ENCODE results near the gene GRM7. TPM values are rescaled to one million over a fixed set of nuclear protein-coding genes. Genes with fewer than 3 reads are reported as not detected.

GRM7 gene
- total and polyA plus RNA-seq, 2 donors (not counting 1 experiment from before 2014, with no cell fraction given): not detected

GRCh38 chr3:7292362-7292761 lies 431.4 kb downstream of the GRM7 start:
- DNase-seq (ENCODE audit: low read depth in 2 of 2): peak in 1 of 2 donors; percentile 23
- no peaks in the 10 kb centered on the region for H3K4me1 ChIP-seq (ENCODE audit: control insufficient read depth, extremely low read depth, insufficient read depth, low read length)
- no peaks in the 10 kb centered on the region for H3K79me2 ChIP-seq (ENCODE audit: control insufficient read depth, insufficient read depth, low read length)
- no peaks in the 10 kb centered on the region for H3K27me3 ChIP-seq (ENCODE audit: control insufficient read depth, insufficient read depth, low read length)
- no peak overlapping the region for H3K27ac ChIP-seq (ENCODE audit: insufficient read depth, low read length)
- TF ChIP-seq, protein P1, sequence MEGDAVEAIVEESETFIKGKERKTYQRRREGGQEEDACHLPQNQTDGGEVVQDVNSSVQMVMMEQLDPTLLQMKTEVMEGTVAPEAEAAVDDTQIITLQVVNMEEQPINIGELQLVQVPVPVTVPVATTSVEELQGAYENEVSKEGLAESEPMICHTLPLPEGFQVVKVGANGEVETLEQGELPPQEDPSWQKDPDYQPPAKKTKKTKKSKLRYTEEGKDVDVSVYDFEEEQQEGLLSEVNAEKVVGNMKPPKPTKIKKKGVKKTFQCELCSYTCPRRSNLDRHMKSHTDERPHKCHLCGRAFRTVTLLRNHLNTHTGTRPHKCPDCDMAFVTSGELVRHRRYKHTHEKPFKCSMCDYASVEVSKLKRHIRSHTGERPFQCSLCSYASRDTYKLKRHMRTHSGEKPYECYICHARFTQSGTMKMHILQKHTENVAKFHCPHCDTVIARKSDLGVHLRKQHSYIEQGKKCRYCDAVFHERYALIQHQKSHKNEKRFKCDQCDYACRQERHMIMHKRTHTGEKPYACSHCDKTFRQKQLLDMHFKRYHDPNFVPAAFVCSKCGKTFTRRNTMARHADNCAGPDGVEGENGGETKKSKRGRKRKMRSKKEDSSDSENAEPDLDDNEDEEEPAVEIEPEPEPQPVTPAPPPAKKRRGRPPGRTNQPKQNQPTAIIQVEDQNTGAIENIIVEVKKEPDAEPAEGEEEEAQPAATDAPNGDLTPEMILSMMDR (conservative IDR thresholded peaks at IDR 0.05 in 1 of 2, IDR thresholded peaks at IDR 0.05 in 1 of 2; ENCODE audit: low read depth in 1 of 2, low read length in 2 of 2): no peak
- no peak for TF ChIP-seq EZH2 (IDR thresholded peaks at IDR 0.05; ENCODE audit: low read length, missing control alignments)
- H3K9ac ChIP-seq (ENCODE audit: insufficient read depth, low read length): no peak overlapping the region
- H3K36me3 ChIP-seq (ENCODE audit: control insufficient read depth, insufficient read depth, low read length): no peaks in the 10 kb centered on the region
- H2AFZ ChIP-seq (ENCODE audit: low read length): no peak overlapping the region
- no peak overlapping the region for H3K4me3 ChIP-seq (replicated peaks in 1 of 4; ENCODE audit: control extremely low read depth in 1 of 4, insufficient read depth in 1 of 4, low read depth in 3 of 4, low read length in 4 of 4)
- no peaks in the 10 kb centered on the region for H3K9me3 ChIP-seq (ENCODE audit: control insufficient read depth, insufficient read depth, low read depth, low read length)
- no peaks in the 10 kb centered on the region for H4K20me1 ChIP-seq (ENCODE audit: control insufficient read depth, extremely low read depth, insufficient read depth, low read length)
- no peak overlapping the region for H3K4me2 ChIP-seq (ENCODE audit: extremely low read depth, insufficient read depth, low read length)

GRCh38 chr3:7293286-7293685 lies 432.4 kb downstream of the GRM7 start:
- no peak overlapping the region for H3K4me3 ChIP-seq (replicated peaks in 1 of 4; ENCODE audit: control extremely low read depth in 1 of 4, insufficient read depth in 1 of 4, low read depth in 3 of 4, low read length in 4 of 4)
- no peak for DNase-seq (ENCODE audit: low read depth in 2 of 2)
- no peak overlapping the region for H3K9ac ChIP-seq (ENCODE audit: insufficient read depth, low read length)
- TF ChIP-seq, protein P1 (conservative IDR thresholded peaks at IDR 0.05 in 1 of 2, IDR thresholded peaks at IDR 0.05 in 1 of 2; ENCODE audit: low read depth in 1 of 2, low read length in 2 of 2): no peak
- TF ChIP-seq EZH2 (IDR thresholded peaks at IDR 0.05; ENCODE audit: low read length, missing control alignments): no peak
- H3K4me2 ChIP-seq (ENCODE audit: extremely low read depth, insufficient read depth, low read length): no peak overlapping the region
- H3K36me3 ChIP-seq (ENCODE audit: control insufficient read depth, insufficient read depth, low read length): no peaks in the 10 kb centered on the region
- no peak overlapping the region for H3K27ac ChIP-seq (ENCODE audit: insufficient read depth, low read length)
- no peak overlapping the region for H2AFZ ChIP-seq (ENCODE audit: low read length)
- H4K20me1 ChIP-seq (ENCODE audit: control insufficient read depth, extremely low read depth, insufficient read depth, low read length): no peaks in the 10 kb centered on the region
- no peaks in the 10 kb centered on the region for H3K9me3 ChIP-seq (ENCODE audit: control insufficient read depth, insufficient read depth, low read depth, low read length)
- no peaks in the 10 kb centered on the region for H3K79me2 ChIP-seq (ENCODE audit: control insufficient read depth, insufficient read depth, low read length)
- H3K4me1 ChIP-seq (ENCODE audit: control insufficient read depth, extremely low read depth, insufficient read depth, low read length): no peaks in the 10 kb centered on the region
- H3K27me3 ChIP-seq (ENCODE audit: control insufficient read depth, insufficient read depth, low read length): no peaks in the 10 kb centered on the region

DNA sequence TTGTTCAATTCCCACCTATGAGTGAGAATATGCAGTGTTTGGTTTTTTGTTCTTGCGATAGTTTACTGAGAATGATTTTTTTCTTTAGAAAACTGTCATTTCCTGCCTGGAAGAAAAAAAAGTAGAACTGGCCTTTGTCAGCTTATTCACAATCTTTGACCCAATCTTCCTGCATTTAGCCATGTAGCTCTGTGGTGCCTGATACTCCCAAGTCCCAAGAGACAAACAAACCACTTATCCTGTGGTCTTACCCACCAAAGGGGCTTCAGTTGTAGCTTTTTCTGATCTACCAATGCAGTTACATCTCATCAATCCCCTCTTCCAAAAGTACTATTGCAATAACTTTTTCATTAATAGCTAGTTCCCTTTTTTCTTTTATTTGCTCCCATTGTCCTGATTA lies 444.6 kb downstream of the GRM7 start:
- DNase-seq (ENCODE audit: low read depth in 2 of 2): no peak
- no peaks in the 10 kb centered on the region for H3K9me3 ChIP-seq (ENCODE audit: control insufficient read depth, insufficient read depth, low read depth, low read length)
- no peak overlapping the region for H3K4me2 ChIP-seq (ENCODE audit: extremely low read depth, insufficient read depth, low read length)
- H3K36me3 ChIP-seq (ENCODE audit: control insufficient read depth, insufficient read depth, low read length): no peaks in the 10 kb centered on the region
- H3K79me2 ChIP-seq (ENCODE audit: control insufficient read depth, insufficient read depth, low read length): no peaks in the 10 kb centered on the region
- no peak overlapping the region for H2AFZ ChIP-seq (ENCODE audit: low read length)
- H3K9ac ChIP-seq (ENCODE audit: insufficient read depth, low read length): no peak overlapping the region
- no peaks in the 10 kb centered on the region for H4K20me1 ChIP-seq (ENCODE audit: control insufficient read depth, extremely low read depth, insufficient read depth, low read length)
- H3K4me3 ChIP-seq (replicated peaks in 1 of 4; ENCODE audit: control extremely low read depth in 1 of 4, insufficient read depth in 1 of 4, low read depth in 3 of 4, low read length in 4 of 4): no peak overlapping the region
- TF ChIP-seq, protein P1 (conservative IDR thresholded peaks at IDR 0.05 in 1 of 2, IDR thresholded peaks at IDR 0.05 in 1 of 2; ENCODE audit: low read depth in 1 of 2, low read length in 2 of 2): no peak
- TF ChIP-seq EZH2 (IDR thresholded peaks at IDR 0.05; ENCODE audit: low read length, missing control alignments): no peak
- no peaks in the 10 kb centered on the region for H3K4me1 ChIP-seq (ENCODE audit: control insufficient read depth, extremely low read depth, insufficient read depth, low read length)
- H3K27me3 ChIP-seq (ENCODE audit: control insufficient read depth, insufficient read depth, low read length): no peaks in the 10 kb centered on the region
- no peak overlapping the region for H3K27ac ChIP-seq (ENCODE audit: insufficient read depth, low read length)
